ENCODE measurements around the gene ATRX. TPM values are rescaled to one million over a fixed set of nuclear protein-coding genes. Genes with fewer than 3 reads are reported as not detected.

Gene ATRX
- polyA plus RNA-seq, 1 of the 3 experiments (the other 2 are of a cell fraction) = 27.6 TPM

DNA sequence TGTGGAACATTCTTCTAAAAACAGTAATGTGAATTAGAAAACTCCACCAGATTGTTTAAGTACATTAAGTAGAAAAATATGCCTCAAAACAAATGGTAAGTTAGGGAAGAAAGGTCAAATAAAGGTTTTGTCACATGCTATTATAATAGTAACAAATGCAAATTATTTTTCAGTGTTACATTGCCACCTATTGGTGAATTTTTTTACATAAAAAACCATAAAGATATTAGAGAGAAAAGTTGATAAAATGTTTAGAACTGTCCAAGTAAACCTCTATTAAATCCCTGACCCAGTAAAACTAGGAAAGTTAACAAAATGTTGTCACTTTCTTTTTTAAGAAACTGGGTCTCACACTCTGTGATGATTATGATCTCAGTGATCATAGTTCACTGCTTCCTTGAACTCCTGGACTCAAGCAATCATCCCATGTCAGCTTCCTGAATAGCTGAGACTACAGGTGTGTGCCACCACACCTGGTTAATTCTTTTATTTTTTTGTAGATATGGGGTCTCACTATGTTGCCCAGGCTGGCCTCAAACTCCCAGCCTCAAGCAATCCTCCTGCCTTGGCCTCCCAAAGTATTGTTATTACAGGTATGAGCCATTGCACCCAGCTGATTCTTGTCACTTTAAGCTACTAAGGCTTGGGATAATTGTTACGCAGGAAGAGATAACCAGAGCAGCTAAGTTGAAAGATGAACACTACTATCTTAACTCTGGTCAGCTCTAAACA, 157.6 kb downstream of the ATRX start:
- Histone ChIP-seq H3K9me3 (no peaks in the 10 kb centered on the region), H4K20me1 (ENCODE audit: insufficient read depth) (0 out of 2 replicates have a peak, but pooled peaks cover 6% of the 10 kb centered on the region), H3F3A (replicated peaks; ENCODE audit: insufficient read depth) (peaks cover 28% of the 10 kb centered on the region), H3K4me2 (no peak overlapping the region), H3K27ac (ENCODE audit: low read depth in 2 of 2, low read length in 1 of 2) (no peak overlapping the region), H3K79me2 (ENCODE audit: insufficient read depth) (peaks cover 38% of the 10 kb centered on the region), H3K36me3 (replicated peaks in 1 of 2; ENCODE audit: control insufficient read depth in 1 of 2, insufficient read depth in 2 of 2, low read length in 1 of 2) (peaks cover 46 to 52% of the 10 kb centered on the region in 2 experiments), H2AFZ (ENCODE audit: low read depth) (no peak overlapping the region), H3K4me3 (ENCODE audit: low read depth in 2 of 2, low read length in 1 of 2) (no peak overlapping the region), H3K4me1 (ENCODE audit: control insufficient read depth in 1 of 2, insufficient read depth in 2 of 2, low read depth in 1 of 2, low read length in 1 of 2) (no peaks in the 10 kb centered on the region), H3K9ac (no peak overlapping the region), H3K27me3 (ENCODE audit: insufficient read depth) (no peaks in the 10 kb centered on the region), H3K9me2 (no peaks in the 10 kb centered on the region)
- CTCF ChIA-PET = interaction anchor here (1.0 to 1.4 kb wide), 2 partner anchors 13 to 52 kb away, joined by 3 read pairs; no protein-coding TSS in a partner anchor
- 100% methylated on average over 1 of the region's 1 CpG for WGBS (ENCODE audit: low lambda C conversion rate)
- DNase-seq = no peak
- POLR2A ChIA-PET = no interaction called here
- TF ChIP-seq RAD21 (IDR thresholded peaks at IDR 0.05; ENCODE audit: low read length) = 0 out of 2 replicates have a peak, but pooled peaks have one; percentile 14
- TF ChIP-seq, protein P1, sequence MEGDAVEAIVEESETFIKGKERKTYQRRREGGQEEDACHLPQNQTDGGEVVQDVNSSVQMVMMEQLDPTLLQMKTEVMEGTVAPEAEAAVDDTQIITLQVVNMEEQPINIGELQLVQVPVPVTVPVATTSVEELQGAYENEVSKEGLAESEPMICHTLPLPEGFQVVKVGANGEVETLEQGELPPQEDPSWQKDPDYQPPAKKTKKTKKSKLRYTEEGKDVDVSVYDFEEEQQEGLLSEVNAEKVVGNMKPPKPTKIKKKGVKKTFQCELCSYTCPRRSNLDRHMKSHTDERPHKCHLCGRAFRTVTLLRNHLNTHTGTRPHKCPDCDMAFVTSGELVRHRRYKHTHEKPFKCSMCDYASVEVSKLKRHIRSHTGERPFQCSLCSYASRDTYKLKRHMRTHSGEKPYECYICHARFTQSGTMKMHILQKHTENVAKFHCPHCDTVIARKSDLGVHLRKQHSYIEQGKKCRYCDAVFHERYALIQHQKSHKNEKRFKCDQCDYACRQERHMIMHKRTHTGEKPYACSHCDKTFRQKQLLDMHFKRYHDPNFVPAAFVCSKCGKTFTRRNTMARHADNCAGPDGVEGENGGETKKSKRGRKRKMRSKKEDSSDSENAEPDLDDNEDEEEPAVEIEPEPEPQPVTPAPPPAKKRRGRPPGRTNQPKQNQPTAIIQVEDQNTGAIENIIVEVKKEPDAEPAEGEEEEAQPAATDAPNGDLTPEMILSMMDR (IDR thresholded peaks at IDR 0.05) = peak; percentile 52
- no peak for TF ChIP-seq SIN3A (IDR thresholded peaks at IDR 0.05; ENCODE audit: borderline replicate concordance, low read depth, low read length)
- no peak for TF ChIP-seq ELF1 (IDR thresholded peaks at IDR 0.05)
- TF ChIP-seq, protein P2, sequence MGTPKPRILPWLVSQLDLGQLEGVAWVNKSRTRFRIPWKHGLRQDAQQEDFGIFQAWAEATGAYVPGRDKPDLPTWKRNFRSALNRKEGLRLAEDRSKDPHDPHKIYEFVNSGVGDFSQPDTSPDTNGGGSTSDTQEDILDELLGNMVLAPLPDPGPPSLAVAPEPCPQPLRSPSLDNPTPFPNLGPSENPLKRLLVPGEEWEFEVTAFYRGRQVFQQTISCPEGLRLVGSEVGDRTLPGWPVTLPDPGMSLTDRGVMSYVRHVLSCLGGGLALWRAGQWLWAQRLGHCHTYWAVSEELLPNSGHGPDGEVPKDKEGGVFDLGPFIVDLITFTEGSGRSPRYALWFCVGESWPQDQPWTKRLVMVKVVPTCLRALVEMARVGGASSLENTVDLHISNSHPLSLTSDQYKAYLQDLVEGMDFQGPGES (IDR thresholded peaks at IDR 0.05; ENCODE audit: low read depth, low read length) = no peak
- TF ChIP-seq RCOR1 (IDR thresholded peaks at IDR 0.05; ENCODE audit: low read length) = no peak
- TF ChIP-seq, protein P3, sequence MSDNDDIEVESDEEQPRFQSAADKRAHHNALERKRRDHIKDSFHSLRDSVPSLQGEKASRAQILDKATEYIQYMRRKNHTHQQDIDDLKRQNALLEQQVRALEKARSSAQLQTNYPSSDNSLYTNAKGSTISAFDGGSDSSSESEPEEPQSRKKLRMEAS (IDR thresholded peaks at IDR 0.05; ENCODE audit: low read depth) = no peak
- no peak for TF ChIP-seq EP300 (IDR thresholded peaks at IDR 0.05; ENCODE audit: borderline replicate concordance in 1 of 2, low read depth in 1 of 2, low read length in 1 of 2)
- TF ChIP-seq, protein P4, sequence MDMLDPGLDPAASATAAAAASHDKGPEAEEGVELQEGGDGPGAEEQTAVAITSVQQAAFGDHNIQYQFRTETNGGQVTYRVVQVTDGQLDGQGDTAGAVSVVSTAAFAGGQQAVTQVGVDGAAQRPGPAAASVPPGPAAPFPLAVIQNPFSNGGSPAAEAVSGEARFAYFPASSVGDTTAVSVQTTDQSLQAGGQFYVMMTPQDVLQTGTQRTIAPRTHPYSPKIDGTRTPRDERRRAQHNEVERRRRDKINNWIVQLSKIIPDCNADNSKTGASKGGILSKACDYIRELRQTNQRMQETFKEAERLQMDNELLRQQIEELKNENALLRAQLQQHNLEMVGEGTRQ (IDR thresholded peaks at IDR 0.05; ENCODE audit: borderline replicate concordance, low read depth, low read length) = no peak
- no peak for TF ChIP-seq GATA2 (CRISPR knock-in tag; IDR thresholded peaks at IDR 0.05)
- no peak for TF ChIP-seq NFIC (IDR thresholded peaks at IDR 0.05; ENCODE audit: borderline replicate concordance)
- no peak for TF ChIP-seq MXI1 (IDR thresholded peaks at IDR 0.05; ENCODE audit: low read depth, low read length)
- TF ChIP-seq TAF1 (IDR thresholded peaks at IDR 0.05; ENCODE audit: borderline replicate concordance, low read depth, low read length) = no peak
- TF ChIP-seq FOSL2 (IDR thresholded peaks at IDR 0.05; ENCODE audit: borderline replicate concordance, low read depth) = no peak
- TF ChIP-seq TCF12 (IDR thresholded peaks at IDR 0.05) = no peak
- TF ChIP-seq, protein P5, sequence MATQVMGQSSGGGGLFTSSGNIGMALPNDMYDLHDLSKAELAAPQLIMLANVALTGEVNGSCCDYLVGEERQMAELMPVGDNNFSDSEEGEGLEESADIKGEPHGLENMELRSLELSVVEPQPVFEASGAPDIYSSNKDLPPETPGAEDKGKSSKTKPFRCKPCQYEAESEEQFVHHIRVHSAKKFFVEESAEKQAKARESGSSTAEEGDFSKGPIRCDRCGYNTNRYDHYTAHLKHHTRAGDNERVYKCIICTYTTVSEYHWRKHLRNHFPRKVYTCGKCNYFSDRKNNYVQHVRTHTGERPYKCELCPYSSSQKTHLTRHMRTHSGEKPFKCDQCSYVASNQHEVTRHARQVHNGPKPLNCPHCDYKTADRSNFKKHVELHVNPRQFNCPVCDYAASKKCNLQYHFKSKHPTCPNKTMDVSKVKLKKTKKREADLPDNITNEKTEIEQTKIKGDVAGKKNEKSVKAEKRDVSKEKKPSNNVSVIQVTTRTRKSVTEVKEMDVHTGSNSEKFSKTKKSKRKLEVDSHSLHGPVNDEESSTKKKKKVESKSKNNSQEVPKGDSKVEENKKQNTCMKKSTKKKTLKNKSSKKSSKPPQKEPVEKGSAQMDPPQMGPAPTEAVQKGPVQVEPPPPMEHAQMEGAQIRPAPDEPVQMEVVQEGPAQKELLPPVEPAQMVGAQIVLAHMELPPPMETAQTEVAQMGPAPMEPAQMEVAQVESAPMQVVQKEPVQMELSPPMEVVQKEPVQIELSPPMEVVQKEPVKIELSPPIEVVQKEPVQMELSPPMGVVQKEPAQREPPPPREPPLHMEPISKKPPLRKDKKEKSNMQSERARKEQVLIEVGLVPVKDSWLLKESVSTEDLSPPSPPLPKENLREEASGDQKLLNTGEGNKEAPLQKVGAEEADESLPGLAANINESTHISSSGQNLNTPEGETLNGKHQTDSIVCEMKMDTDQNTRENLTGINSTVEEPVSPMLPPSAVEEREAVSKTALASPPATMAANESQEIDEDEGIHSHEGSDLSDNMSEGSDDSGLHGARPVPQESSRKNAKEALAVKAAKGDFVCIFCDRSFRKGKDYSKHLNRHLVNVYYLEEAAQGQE (IDR thresholded peaks at IDR 0.05; ENCODE audit: low read depth, low read length) = no peak

Data from SK-N-SH (cell line).